PC-3 (cell line): ENCODE data around the gene LEUTX. TPM values are rescaled to one million over a fixed set of nuclear protein-coding genes. Genes with fewer than 3 reads are reported as not detected.

ENCODE experiments used
- ATAC-seq: fragments of 200-7000 bp; cut with Tn5 transposase; 2 replicates; pipeline ENCODE4 v1.9.1; 2020; ENCODE audit warnings: mild to moderate bottlenecking, moderate library complexity
- BruUV-seq: library from RNA; stranded (reverse); fragments of 400-500 nt; replicated peaks from 2 replicates; lab custom pipeline; 2021; lab: Mats Ljungman, UMichigan
- CTCF ChIA-PET: fragments of 300-600 bp; sonication (Branson Sonifier 250); formaldehyde crosslinking; loops from one replicate; lab custom pipeline; 2022; ENCODE audit warnings: antibody characterized with exemption; lab: Charles Lee
- POLR2A ChIA-PET: fragments of 300-600 bp; sonication (Branson Sonifier 250); formaldehyde crosslinking; loops from one replicate; lab custom pipeline; 2022; ENCODE audit warnings: antibody characterized with exemption; ENCODE audit not compliant: unreplicated experiment; lab: Charles Lee
- DNase-seq: peaks from one replicate; pipeline ENCODE4 v3.0.0-alpha.2; 2015
- H2AFZ ChIP-seq: fragments of 300-600 bp; sonication (generic); 2 replicates; pipeline ENCODE4 v1.6.0; 2016; ENCODE audit warnings: antibody characterized with exemption, low read length
- H3F3A ChIP-seq: fragments of 300-600 bp; sonication (generic); one replicate; pipeline ENCODE4 v1.6.0; 2017; ENCODE audit warnings: antibody characterized with exemption, low read length, control low read depth, mild to moderate bottlenecking; ENCODE audit not compliant: unreplicated experiment
- H3K27ac ChIP-seq: fragments of 300-600 bp; sonication (generic); 2 replicates; pipeline ENCODE4 v1.5.1; 2016; ENCODE audit warnings: mild to moderate bottlenecking, low read length
- H3K27me3 ChIP-seq: fragments of 300-600 bp; sonication (generic); 2 replicates; pipeline ENCODE4 v1.6.1; 2016; ENCODE audit warnings: low read length, mixed read lengths
- H3K36me3 ChIP-seq: fragments of 300-600 bp; sonication (generic); 2 replicates; pipeline ENCODE4 v1.6.1; 2016; ENCODE audit warnings: low read depth, mixed run types, low read length, mixed read lengths
- H3K4me1 ChIP-seq: fragments of 300-600 bp; sonication (generic); 2 replicates; pipeline ENCODE4 v1.5.1; 2016; ENCODE audit warnings: low read length; ENCODE audit not compliant: insufficient read depth
- H3K4me2 ChIP-seq: fragments of 300-600 bp; sonication (generic); 2 replicates; pipeline ENCODE4 v1.6.0; 2016; ENCODE audit warnings: low read length
- H3K4me3 ChIP-seq: fragments of 300-600 bp; sonication (generic); 2 replicates; pipeline ENCODE4 v1.5.1; 2016; ENCODE audit warnings: mild to moderate bottlenecking, low read length, mixed read lengths
- H3K79me2 ChIP-seq: fragments of 300-600 bp; sonication (generic); 2 replicates; pipeline ENCODE4 v1.6.1; 2017; ENCODE audit warnings: low read length, mixed read lengths
- H3K9ac ChIP-seq: fragments of 300-600 bp; sonication (generic); 2 replicates; pipeline ENCODE4 v1.6.0; 2016; ENCODE audit warnings: mild to moderate bottlenecking, low read length
- H3K9me2 ChIP-seq: fragments of 300-600 bp; sonication (generic); replicated peaks from 2 replicates; pipeline ENCODE4 v1.6.1; 2016; ENCODE audit warnings: mixed run types, low read length, mixed read lengths
- H3K9me3 ChIP-seq: fragments of 300-600 bp; sonication (generic); 2 replicates; pipeline ENCODE4 v1.6.1; 2016; ENCODE audit warnings: low read length, mixed read lengths
- H4K20me1 ChIP-seq: fragments of 300-600 bp; sonication (generic); 2 replicates; pipeline ENCODE4 v1.6.1; 2016; ENCODE audit warnings: low read length, mixed read lengths
- CTCF ChIP-seq: fragments of 300-600 bp; sonication (generic); conservative IDR thresholded peaks from 2 replicates; pipeline ENCODE4 v1.5.1; 2017; ENCODE audit warnings: antibody characterized with exemption, low read depth, mild to moderate bottlenecking, low read length
- EZH2 ChIP-seq: fragments of 300-600 bp; sonication (generic); IDR thresholded peaks from one replicate; pipeline ENCODE4 v1.6.1; 2017; ENCODE audit warnings: antibody characterized with exemption, mild to moderate bottlenecking, low read length; ENCODE audit not compliant: unreplicated experiment
- EZH2phosphoT487 ChIP-seq: fragments of 300-600 bp; sonication (generic); IDR thresholded peaks from 2 replicates; pipeline ENCODE4 v1.6.1; 2018; ENCODE audit warnings: mild to moderate bottlenecking, antibody characterized with exemption, low read length, borderline replicate concordance
- intact Hi-C: fragments of 100-400 bp; cut with micrococcal nuclease; formaldehyde crosslinking; loops from 2 replicates; pipeline ENCODE4 v1.9.0; 2023
- total RNA-seq: library from RNA; depleted of rRNA; stranded (reverse); fragments of >200 nt; gene quantifications from 2 replicates; pipeline ENCODE4 v1.2.3, GENCODE V29; 2014

LEUTX gene
- total RNA-seq, 1 experiment from 2014 or later, result not detected

GRCh38 chr19:39828015-39828653 lies 49.5 kb downstream of the LEUTX start:
- no peak overlapping the region for H3K27ac ChIP-seq
- 0 out of 2 replicates have a peak, but pooled peaks cover 3% of the 10 kb centered on the region for H3K79me2 ChIP-seq
- ChIA-PET POLR2A (no interaction called here), CTCF (no interaction called here)
- H3K4me2 ChIP-seq, result no peak overlapping the region
- no peak overlapping the region for H2AFZ ChIP-seq
- ATAC-seq, result no peak
- no TSS peak for BruUV-seq
- H3K4me3 ChIP-seq, result no peak overlapping the region
- H3F3A ChIP-seq, result no peaks in the 10 kb centered on the region
- no peaks in the 10 kb centered on the region for H3K36me3 ChIP-seq
- no peaks in the 10 kb centered on the region for H3K9me3 ChIP-seq
- no peak for TF ChIP-seq CTCF
- TF ChIP-seq EZH2phosphoT487, result no peak
- no peak for TF ChIP-seq EZH2
- no peaks in the 10 kb centered on the region for H3K9me2 ChIP-seq
- no peaks in the 10 kb centered on the region for H3K27me3 ChIP-seq
- no peak overlapping the region for H3K9ac ChIP-seq
- H3K4me1 ChIP-seq, result no peaks in the 10 kb centered on the region
- H4K20me1 ChIP-seq, result no peaks in the 10 kb centered on the region
- no peak for DNase-seq
- intact Hi-C loops, result no loop called here

- Histone ChIP-seq H3K9ac (no peak overlapping the region), H2AFZ (no peak overlapping the region), H3K4me2 (no peak overlapping the region), H3K9me3 (no peaks in the 10 kb centered on the region), H3K36me3 (no peaks in the 10 kb centered on the region), H3K4me1 (no peaks in the 10 kb centered on the region), H4K20me1 (no peaks in the 10 kb centered on the region), H3K9me2 (no peaks in the 10 kb centered on the region), H3K27ac (no peak overlapping the region), H3K79me2 (0 out of 2 replicates have a peak, but pooled peaks cover 2% of the 10 kb centered on the region), H3F3A (no peaks in the 10 kb centered on the region), H3K27me3 (no peaks in the 10 kb centered on the region), H3K4me3 (no peak overlapping the region)
- ATAC-seq (no peak), DNase-seq (no peak)
- ChIA-PET POLR2A (no interaction called here), CTCF (no interaction called here)
- BruUV-seq, result no TSS peak
- intact Hi-C loops, result no loop called here
- TF ChIP-seq EZH2 (no peak), EZH2phosphoT487 (no peak), CTCF (no peak)
Measured at GRCh38 chr19:39828654-39829032, 50.0 kb downstream of the LEUTX start.

- Histone ChIP-seq H3F3A (no peaks in the 10 kb centered on the region), H3K79me2 (no peaks in the 10 kb centered on the region), H3K27ac (no peak overlapping the region), H3K9me3 (no peaks in the 10 kb centered on the region), H3K27me3 (no peaks in the 10 kb centered on the region), H3K36me3 (peaks cover 6% of the 10 kb centered on the region; the same call in 1 of the 2 replicates), H3K4me2 (no peak overlapping the region), H3K4me1 (peaks cover 4% of the 10 kb centered on the region; the same call in 1 of the 2 replicates), H3K4me3 (no peak overlapping the region), H3K9ac (no peak overlapping the region), H2AFZ (no peak overlapping the region), H4K20me1 (no peaks in the 10 kb centered on the region), H3K9me2 (no peaks in the 10 kb centered on the region)
- CTCF ChIA-PET, result no interaction called here
- no TSS peak for BruUV-seq
- no peak for DNase-seq
- no peak for ATAC-seq
- POLR2A ChIA-PET, result no interaction called here
- intact Hi-C loops, result no loop called here
- TF ChIP-seq EZH2 (no peak), CTCF (no peak), EZH2phosphoT487 (no peak)
Measured at GRCh38 chr19:39829702-39830275, 51.1 kb downstream of the LEUTX start.
